Cardiac muscle cell (in vitro differentiated cells and primary cell): ENCODE data around the gene ZBTB17. TPM values are rescaled to one million over a fixed set of nuclear protein-coding genes. Genes with fewer than 3 reads are reported as not detected.

Source experiments
- DNase-seq, 2 donors: peaks; one replicate each; pipeline versions ENCODE4 v3.0.0 to v3.0.0-alpha.2; 2010 to 2017; ENCODE audit warnings: low read depth in 1 of 2, low spot score in 1 of 2
- H3K27ac ChIP-seq: fragments of 200-600 bp; sonication (generic); 2 replicates; pipeline ENCODE4 v1.5.1; 2016
- H3K27me3 ChIP-seq: fragments of 200-600 bp; sonication (generic); 2 replicates; pipeline ENCODE4 v1.6.0; 2016; ENCODE audit warnings: control low read depth
- H3K36me3 ChIP-seq: fragments of 200-600 bp; sonication (generic); 2 replicates; pipeline ENCODE4 v1.5.1; 2016; ENCODE audit warnings: control low read depth
- H3K4me1 ChIP-seq: fragments of 200-600 bp; sonication (generic); 2 replicates; pipeline ENCODE4 v1.8.1; 2017; ENCODE audit warnings: low read depth, mild to moderate bottlenecking, mixed run types
- H3K4me3 ChIP-seq: fragments of 200-600 bp; sonication (generic); 2 replicates; pipeline ENCODE4 v1.5.1; 2016; ENCODE audit warnings: mild to moderate bottlenecking
- H3K9me3 ChIP-seq: fragments of 200-600 bp; sonication (generic); 2 replicates; pipeline ENCODE4 v1.5.1; 2017; ENCODE audit warnings: low read depth, mild to moderate bottlenecking, control low read depth
- polyA plus RNA-seq: library from polyadenylated mRNA; unstranded; fragments of >200 nt; fragmentation: Nextera tagmentation; extraction: Ambion mirVana; gene quantifications from 2 replicates; pipeline ENCODE4 v1.2.1, GENCODE V29; 2016
- total RNA-seq: library from RNA; depleted of rRNA; stranded (reverse); fragments of >200 nt; gene quantifications from 2 replicates; pipeline ENCODE4 v1.2.3, GENCODE V29; 2016
- TF ChIP-seq, protein P1 (sequence below): IDR thresholded peaks from 2 replicates; pipeline ENCODE4 v1.5.1; 2012; ENCODE audit warnings: low read depth, mild to moderate bottlenecking, low read length

Gene ZBTB17
- total and polyA plus RNA-seq, 2 experiments from 2014 or later: 47.1 to 64.0 TPM

- Histone ChIP-seq H3K36me3 (no peaks in the 10 kb centered on the region), H3K4me1 (peaks cover 45% of the 10 kb centered on the region), H3K27me3 (no peaks in the 10 kb centered on the region), H3K9me3 (no peaks in the 10 kb centered on the region), H3K27ac (no peak overlapping the region), H3K4me3 (no peak overlapping the region)
- DNase-seq: no peak
- TF ChIP-seq, protein P1, sequence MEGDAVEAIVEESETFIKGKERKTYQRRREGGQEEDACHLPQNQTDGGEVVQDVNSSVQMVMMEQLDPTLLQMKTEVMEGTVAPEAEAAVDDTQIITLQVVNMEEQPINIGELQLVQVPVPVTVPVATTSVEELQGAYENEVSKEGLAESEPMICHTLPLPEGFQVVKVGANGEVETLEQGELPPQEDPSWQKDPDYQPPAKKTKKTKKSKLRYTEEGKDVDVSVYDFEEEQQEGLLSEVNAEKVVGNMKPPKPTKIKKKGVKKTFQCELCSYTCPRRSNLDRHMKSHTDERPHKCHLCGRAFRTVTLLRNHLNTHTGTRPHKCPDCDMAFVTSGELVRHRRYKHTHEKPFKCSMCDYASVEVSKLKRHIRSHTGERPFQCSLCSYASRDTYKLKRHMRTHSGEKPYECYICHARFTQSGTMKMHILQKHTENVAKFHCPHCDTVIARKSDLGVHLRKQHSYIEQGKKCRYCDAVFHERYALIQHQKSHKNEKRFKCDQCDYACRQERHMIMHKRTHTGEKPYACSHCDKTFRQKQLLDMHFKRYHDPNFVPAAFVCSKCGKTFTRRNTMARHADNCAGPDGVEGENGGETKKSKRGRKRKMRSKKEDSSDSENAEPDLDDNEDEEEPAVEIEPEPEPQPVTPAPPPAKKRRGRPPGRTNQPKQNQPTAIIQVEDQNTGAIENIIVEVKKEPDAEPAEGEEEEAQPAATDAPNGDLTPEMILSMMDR: no peak
Observed at GRCh38 chr1:15959424-15959823, 16.5 kb downstream of the ZBTB17 start.

DNA sequence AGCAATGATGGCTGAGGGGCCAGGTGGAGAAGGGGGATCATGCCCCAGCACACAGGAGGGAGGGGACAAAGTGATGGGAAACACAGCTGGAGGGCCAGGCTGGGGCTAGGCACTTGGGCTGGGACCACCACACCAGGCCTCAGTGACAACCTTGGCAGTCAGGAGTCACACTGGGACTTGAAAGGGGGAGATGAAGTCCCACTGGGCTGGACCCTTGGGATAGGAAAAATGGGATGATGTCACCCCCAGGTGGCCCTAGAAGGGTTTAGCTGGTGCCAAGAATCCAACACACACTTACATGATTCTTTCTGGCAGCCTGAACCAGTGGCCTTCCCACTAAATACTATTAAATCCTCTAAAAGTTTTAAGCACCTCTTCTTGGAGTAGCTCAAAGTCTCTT is 17.1 kb downstream of the ZBTB17 start:
- no peak overlapping the region for H3K27ac ChIP-seq
- H3K27me3 ChIP-seq: no peaks in the 10 kb centered on the region
- no peaks in the 10 kb centered on the region for H3K9me3 ChIP-seq
- H3K36me3 ChIP-seq: no peaks in the 10 kb centered on the region
- peaks cover 52% of the 10 kb centered on the region for H3K4me1 ChIP-seq
- TF ChIP-seq, protein P1: no peak
- no peak for DNase-seq
- no peak overlapping the region for H3K4me3 ChIP-seq

GRCh38 chr1:15958111-15958510 is 17.8 kb downstream of the ZBTB17 start:
- TF ChIP-seq, protein P1: no peak
- Histone ChIP-seq H3K9me3 (no peaks in the 10 kb centered on the region), H3K4me3 (no peak overlapping the region), H3K27ac (no peak overlapping the region), H3K36me3 (no peaks in the 10 kb centered on the region), H3K27me3 (no peaks in the 10 kb centered on the region), H3K4me1 (peaks cover 59% of the 10 kb centered on the region)
- no peak for DNase-seq

- Histone ChIP-seq H3K27me3 (no peaks in the 10 kb centered on the region), H3K9me3 (no peaks in the 10 kb centered on the region), H3K4me1 (peaks cover 64% of the 10 kb centered on the region), H3K36me3 (no peaks in the 10 kb centered on the region), H3K4me3 (no peak overlapping the region), H3K27ac (peak overlapping the region; percentile 40)
- peak in 1 of 2 donors; percentile 47 for DNase-seq
- TF ChIP-seq, protein P1: peak; percentile 47
Observed at GRCh38 chr1:15957221-15958095, 18.4 kb downstream of the ZBTB17 start.

DNA sequence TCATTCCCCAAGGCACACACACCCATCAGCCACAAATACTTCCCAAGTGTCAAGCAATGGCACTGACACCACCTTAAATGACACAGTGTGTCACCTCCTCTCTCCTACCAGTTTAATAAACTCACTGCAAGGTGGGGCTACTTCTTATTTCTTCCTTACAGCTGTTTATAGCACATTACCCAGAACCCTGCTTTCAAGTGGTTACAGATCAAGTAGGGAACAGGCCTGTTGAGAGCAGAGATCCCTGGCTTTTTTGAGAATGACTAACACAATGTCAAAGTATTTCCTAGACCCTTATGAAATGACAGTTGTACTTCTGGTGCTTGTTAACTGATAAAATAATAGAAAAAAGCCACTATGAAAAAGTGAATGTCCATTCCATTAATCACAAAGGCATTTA is 19.8 kb downstream of the ZBTB17 start:
- H3K9me3 ChIP-seq: no peaks in the 10 kb centered on the region
- peak in 1 of 2 donors; percentile 49 for DNase-seq
- TF ChIP-seq, protein P1: no peak
- H3K4me3 ChIP-seq: no peak overlapping the region
- no peaks in the 10 kb centered on the region for H3K27me3 ChIP-seq
- H3K36me3 ChIP-seq: no peaks in the 10 kb centered on the region
- peak overlapping the region; percentile 65 for H3K27ac ChIP-seq
- H3K4me1 ChIP-seq: peaks cover 72% of the 10 kb centered on the region
